NCI-H2107 (cell line): Measurements from ENCODE around the gene KCNK17.

Experiments
- DNase-seq: peaks from one replicate; lab custom pipeline; 2025; lab: John Stamatoyannopoulos, UW

Gene KCNK17

GRCh38 chr6:39268721-39269120 is 45.5 kb downstream of the KCNK17 start:
- no peak for DNase-seq

- DNase-seq = no peak
These were observed 46.0 kb downstream of the KCNK17 start for GRCh38 chr6:39268171-39268570.

DNA sequence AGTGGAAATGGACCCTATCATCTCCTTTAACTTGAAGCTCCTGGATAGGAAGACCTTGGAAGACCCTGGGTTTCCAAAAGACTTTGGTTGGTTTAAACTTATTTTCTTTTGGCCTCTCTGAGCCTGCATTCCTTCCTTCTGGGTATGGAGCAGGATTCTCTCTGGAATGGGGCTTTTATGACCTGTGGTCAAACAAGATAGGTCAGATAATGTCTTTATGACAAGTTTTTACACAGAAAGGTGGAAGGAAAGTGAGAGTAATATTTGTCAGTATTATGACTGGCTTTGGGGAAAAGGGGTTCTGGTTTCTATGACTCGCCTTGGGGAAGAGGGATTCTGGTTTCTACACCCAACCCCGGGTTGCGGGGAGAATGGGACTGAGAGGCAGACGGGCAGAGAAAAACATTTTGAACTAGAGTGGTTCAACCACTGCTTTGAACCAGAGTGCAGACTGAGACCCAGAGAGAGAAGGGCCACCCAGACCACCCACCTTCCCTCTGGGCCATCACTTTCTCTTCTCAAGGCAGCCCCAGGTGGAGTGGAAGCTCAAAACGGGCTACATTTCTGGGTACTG is 47.4 kb downstream of the KCNK17 start:
- no peak for DNase-seq

DNA sequence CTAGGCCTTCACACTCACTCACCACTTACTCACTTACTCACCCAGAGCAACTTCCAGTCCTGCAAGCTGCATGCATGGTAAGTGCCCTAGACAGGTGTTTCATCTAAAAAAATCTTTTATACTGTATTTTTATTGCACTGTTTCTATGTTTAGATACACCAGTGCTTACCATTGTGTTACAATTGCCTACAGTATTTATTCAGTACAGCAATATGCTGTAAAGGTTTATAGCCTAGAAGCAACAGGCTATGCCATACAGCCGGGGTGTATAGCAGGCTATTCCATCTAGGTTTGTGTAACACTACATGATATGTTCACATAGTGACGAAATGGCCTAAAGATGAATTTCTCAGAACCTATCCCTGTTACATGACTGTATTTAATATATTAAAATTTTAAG is 47.8 kb downstream of the KCNK17 start:
- DNase-seq = no peak

DNA sequence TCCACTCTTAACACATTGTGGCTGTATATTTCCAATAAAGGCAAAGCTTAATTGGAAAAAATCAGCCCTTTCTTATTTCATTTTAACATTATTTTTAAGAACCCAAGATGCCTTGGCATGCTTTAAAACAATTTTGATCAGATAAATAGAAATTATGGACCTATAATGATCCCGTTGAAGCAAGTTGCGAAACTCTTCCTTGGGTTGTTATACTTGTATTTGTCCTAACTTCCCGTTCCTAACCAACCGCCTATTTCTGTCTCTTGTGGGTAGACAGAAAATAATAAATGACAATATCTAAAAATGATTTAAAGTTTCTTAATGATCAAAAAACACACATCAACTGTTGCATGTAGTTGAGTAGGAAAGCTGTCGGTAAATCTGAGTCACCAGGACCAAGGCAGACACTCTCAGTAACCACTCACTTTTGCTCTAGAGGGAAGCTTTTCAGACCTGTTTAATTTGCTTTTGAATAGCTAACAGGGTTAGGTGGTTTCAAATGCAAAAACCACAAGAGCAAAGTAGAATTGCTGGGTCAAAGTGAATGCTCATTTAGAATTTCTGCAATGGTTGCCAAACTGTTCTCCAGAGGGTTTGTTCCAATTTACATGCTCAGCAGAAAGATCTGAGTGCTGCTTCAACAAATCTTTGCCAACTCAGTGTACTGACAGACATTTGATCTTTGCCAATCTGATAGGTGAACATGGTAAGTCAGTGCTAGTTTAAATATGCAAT is 50.7 kb downstream of the KCNK17 start:
- DNase-seq = peak; percentile 6

DNA sequence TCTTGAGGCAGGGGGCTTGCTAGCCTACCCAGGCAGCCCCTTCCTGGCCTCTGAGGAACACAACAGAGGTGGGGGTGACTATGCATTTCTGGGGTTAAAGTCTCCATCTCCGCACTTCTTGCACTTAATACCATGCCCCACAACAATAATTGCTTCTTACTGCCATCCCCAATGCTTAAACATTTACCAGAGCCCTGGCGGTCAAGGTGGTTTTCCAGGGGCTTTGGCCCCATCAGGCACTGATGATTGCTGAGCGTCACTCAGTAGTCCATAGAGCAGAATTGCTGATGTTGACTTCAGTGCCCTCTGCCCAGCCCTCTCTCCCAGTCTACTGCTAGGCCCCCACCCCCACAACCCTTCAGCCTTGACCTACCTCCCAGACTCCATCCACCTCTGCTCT is 52.5 kb downstream of the KCNK17 start:
- DNase-seq = no peak

- DNase-seq = no peak
These were observed 53.3 kb downstream of the KCNK17 start for GRCh38 chr6:39260953-39261352.

DNA sequence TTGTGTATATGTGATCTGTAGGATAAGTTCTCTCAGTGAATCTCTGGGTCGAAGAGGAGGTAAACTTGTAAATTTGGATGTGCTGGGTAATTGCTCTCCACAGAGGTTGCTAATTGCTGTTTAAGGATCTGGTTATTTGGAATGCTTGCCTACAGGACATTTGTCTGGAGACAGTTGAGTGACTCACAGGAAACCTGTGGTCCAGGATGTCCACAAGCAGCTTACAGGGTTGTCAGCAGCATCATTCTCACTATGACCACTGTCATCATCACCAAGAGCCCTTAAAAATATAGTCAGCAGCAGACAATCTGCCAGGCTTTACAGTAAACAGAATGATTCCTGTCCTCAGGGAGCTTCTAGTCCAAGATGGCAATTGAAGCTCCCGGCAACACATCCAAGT is 53.8 kb downstream of the KCNK17 start:
- no peak for DNase-seq

DNA sequence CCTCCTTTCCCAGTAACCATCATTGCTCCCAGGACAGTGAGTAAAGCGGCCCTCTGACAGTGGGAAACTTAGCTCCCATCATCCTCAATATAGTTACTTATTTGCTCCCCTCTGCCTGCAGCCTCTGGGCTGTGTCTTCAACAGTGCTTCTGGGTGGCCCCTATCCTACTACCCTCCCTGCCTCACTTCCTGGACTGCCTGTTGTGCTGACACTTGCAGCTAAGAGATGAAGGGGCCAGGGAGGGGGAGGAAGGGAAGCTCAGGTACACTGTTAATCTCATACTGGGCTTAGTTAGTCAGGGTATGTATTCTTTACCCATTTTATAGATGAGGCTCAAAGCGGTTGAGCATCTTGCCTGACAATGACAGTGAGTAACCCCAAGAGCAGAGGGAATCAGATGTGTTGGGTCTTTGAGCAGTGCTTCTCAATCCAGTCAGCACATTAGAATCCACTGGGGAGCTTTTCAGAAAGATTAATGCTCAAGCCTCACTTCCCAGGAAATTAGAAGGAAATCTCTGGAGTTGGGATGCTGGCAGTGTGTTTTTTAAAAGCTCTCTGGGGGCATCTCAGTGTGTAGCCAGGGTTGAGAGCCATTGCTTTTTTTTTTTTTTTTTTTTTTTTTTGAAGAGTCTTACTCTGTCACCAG is 57.8 kb downstream of the KCNK17 start:
- no peak for DNase-seq

- no peak for DNase-seq
These were observed 59.2 kb downstream of the KCNK17 start for GRCh38 chr6:39254999-39255535.

- no peak for DNase-seq
These were observed 62.8 kb downstream of the KCNK17 start for GRCh38 chr6:39251406-39251805.

- no peak for DNase-seq
These were observed 63.7 kb downstream of the KCNK17 start for GRCh38 chr6:39250507-39250906.

GRCh38 chr6:39249278-39249677 is 64.9 kb downstream of the KCNK17 start:
- DNase-seq = no peak
